22Rv1 (cell line): ENCODE results near the gene RCL1.

Experiments
- CTCF ChIP-seq: fragments of 450-650 bp; IDR thresholded peaks from 2 replicates; pipeline ENCODE4 v1.5.1; 2017; ENCODE audit warnings: mild to moderate bottlenecking
- ZFX ChIP-seq: fragments of 450-650 bp; IDR thresholded peaks from 2 replicates; pipeline ENCODE4 v1.6.1; 2017; ENCODE audit warnings: antibody characterized with exemption, borderline replicate concordance

GRCh38 chr9:4854265-4854590 lies 61.5 kb downstream of the RCL1 start:
- no peak for TF ChIP-seq CTCF
- TF ChIP-seq ZFX, result no peak
